ENCODE data around the gene NLGN1. TPM values are rescaled to one million over a fixed set of nuclear protein-coding genes. Genes with fewer than 3 reads are reported as not detected.

Gene NLGN1
- total RNA-seq, 1 experiment from 2014 or later: 4.0 TPM

DNA sequence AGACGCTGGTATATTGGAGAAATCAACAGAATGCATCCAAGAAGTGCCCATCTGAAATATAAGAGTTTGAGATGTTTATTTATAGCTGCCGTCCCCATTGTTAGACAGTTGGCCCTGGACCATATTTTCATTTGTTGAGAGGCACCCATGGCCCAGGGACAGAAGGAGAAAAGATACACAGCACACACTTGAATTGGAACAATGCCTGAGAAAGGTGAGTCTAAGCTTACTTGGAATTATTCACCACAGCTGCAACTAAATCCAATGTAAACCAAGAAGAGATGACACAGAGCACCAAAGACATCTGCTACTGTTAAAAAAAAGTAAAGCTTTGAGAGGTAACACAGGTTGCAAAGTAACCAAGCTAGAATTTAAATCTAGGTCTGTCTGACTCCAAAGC is 936.1 kb downstream of the NLGN1 start:
- Histone ChIP-seq H3K4me3 (no peak overlapping the region), H3K27me3 (no peaks in the 10 kb centered on the region), H3K36me3 (no peaks in the 10 kb centered on the region), H3K9me3 (no peaks in the 10 kb centered on the region)
- peak; percentile 24 for DNase-seq

DNA sequence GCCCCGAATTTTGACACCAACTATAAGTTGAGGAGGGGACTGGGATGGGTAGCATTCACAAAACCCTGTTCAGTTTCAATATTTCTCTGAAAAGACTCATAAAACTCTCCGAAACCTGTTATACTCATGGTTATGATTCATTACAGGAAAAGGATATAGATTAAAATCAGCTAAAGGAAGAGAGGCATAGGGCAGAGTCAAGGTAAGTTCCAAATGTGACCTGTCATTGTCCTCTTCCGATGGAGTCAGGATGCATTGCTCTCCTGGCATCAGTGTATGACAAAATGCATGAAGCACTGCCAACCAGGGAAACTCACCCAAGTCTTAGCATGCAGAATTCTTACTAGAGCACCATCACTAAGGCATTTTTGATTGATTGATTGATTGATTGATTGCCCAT is 936.6 kb downstream of the NLGN1 start:
- H3K36me3 ChIP-seq: no peaks in the 10 kb centered on the region
- no peaks in the 10 kb centered on the region for H3K27me3 ChIP-seq
- H3K4me3 ChIP-seq: no peak overlapping the region
- H3K9me3 ChIP-seq: no peaks in the 10 kb centered on the region
- DNase-seq: no peak

DNA sequence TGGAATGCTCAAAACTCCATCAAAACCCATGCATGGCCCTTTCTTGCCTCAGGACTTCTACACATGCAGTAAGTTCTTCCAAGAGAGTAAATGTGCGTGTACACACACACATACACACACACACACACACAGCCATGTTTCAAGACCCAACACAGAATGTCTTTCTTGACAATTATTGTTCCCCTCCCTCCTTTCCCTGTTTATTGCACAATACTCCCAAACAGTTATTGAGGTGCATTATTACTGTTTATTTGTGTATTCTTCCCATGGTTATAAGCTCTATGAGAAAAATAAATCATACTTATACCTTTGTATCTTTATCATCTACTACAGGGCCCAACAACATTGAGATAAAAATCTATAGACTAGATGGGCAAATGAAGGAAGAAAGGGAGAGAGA is 937.8 kb downstream of the NLGN1 start:
- Histone ChIP-seq H3K9me3 (no peaks in the 10 kb centered on the region), H3K36me3 (no peaks in the 10 kb centered on the region), H3K27me3 (no peaks in the 10 kb centered on the region), H3K4me3 (no peak overlapping the region)
- no peak for DNase-seq

DNA sequence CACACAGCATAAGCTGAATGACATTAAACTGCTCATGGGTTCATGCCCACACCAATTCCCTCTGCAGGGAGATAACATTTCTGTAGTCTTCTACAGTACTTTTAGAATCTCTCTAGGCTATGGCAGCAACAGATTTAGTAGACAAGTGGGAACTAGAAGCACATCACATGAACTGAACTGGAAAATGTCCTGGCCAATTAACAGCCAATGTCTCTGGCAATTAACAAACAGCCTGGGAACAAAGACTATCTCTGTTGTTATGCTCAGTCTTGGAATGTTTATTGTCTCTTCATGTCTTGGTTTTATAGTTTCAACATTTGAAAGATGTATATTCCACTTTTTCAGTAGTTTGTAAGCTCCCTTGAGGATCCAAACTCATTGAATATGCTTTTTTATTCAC is 938.4 kb downstream of the NLGN1 start:
- DNase-seq: no peak

More for the DNA sequence above, 938.4 kb downstream of the NLGN1 start:
- H3K27me3 ChIP-seq: no peaks in the 10 kb centered on the region
- no peaks in the 10 kb centered on the region for H3K36me3 ChIP-seq
- no peak overlapping the region for H3K4me3 ChIP-seq
- no peaks in the 10 kb centered on the region for H3K9me3 ChIP-seq
